ENCODE data around the gene PTP4A2.

The PTP4A2 gene

DNA sequence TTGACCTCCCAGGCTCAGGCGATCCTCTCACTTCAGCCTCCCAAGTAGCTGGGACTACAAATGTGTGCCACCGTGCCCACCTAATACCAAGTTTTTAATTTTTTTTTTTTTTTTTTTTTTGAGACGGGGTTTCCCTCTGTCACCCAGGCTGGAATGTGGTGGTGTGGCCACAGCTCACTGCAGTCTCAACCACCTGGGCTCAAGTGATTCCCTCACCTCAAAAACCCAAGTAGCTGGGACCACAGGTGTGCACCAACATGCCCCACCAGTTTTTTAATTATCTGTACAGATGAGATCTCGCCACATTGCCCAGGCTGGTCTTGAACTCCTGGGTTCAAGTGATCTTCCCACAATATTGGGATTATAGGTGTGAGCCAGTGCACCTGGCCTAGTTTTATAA is 22.7 kb downstream of the PTP4A2 start:
- H2AFZ ChIP-seq (ENCODE audit: low read length) = no peak overlapping the region
- H3K9me3 ChIP-seq (ENCODE audit: insufficient read depth, low read depth, low read length) = no peaks in the 10 kb centered on the region
- no peak overlapping the region for H3K4me3 ChIP-seq (ENCODE audit: low read length, poor library complexity, severe bottlenecking)
- H3K79me2 ChIP-seq (ENCODE audit: insufficient read depth, low read length) = peaks cover 97% of the 10 kb centered on the region
- peaks cover 87% of the 10 kb centered on the region for H3K36me3 ChIP-seq (ENCODE audit: insufficient read depth, low read length)
- no peak overlapping the region for H3K4me2 ChIP-seq (ENCODE audit: low read depth, low read length, poor library complexity, severe bottlenecking)
- TF ChIP-seq, protein P1, sequence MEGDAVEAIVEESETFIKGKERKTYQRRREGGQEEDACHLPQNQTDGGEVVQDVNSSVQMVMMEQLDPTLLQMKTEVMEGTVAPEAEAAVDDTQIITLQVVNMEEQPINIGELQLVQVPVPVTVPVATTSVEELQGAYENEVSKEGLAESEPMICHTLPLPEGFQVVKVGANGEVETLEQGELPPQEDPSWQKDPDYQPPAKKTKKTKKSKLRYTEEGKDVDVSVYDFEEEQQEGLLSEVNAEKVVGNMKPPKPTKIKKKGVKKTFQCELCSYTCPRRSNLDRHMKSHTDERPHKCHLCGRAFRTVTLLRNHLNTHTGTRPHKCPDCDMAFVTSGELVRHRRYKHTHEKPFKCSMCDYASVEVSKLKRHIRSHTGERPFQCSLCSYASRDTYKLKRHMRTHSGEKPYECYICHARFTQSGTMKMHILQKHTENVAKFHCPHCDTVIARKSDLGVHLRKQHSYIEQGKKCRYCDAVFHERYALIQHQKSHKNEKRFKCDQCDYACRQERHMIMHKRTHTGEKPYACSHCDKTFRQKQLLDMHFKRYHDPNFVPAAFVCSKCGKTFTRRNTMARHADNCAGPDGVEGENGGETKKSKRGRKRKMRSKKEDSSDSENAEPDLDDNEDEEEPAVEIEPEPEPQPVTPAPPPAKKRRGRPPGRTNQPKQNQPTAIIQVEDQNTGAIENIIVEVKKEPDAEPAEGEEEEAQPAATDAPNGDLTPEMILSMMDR (conservative IDR thresholded peaks at IDR 0.05; ENCODE audit: low read length) = no peak
- no peak for TF ChIP-seq EZH2phosphoT487 (IDR thresholded peaks at IDR 0.05; ENCODE audit: borderline replicate concordance)
- no peaks in the 10 kb centered on the region for H3F3A ChIP-seq (ENCODE audit: low read depth)
- no peaks in the 10 kb centered on the region for H3K9me2 ChIP-seq (replicated peaks; ENCODE audit: low read depth, low read length)
- peaks cover 87% of the 10 kb centered on the region for H4K20me1 ChIP-seq (ENCODE audit: insufficient read depth, low read length, poor library complexity, severe bottlenecking)
- H3K4me1 ChIP-seq (ENCODE audit: insufficient read depth, low read length, poor library complexity, severe bottlenecking) = no peaks in the 10 kb centered on the region
- no peak overlapping the region for H3K9ac ChIP-seq (ENCODE audit: low read depth, low read length, poor library complexity, severe bottlenecking)
- H3K27me3 ChIP-seq (ENCODE audit: insufficient read depth, low read length, poor library complexity, severe bottlenecking) = no peaks in the 10 kb centered on the region

- TF ChIP-seq, protein P1 (conservative IDR thresholded peaks at IDR 0.05; ENCODE audit: low read length) = no peak
- TF ChIP-seq EZH2phosphoT487 (IDR thresholded peaks at IDR 0.05; ENCODE audit: borderline replicate concordance) = no peak
- Histone ChIP-seq H3K9me3 (ENCODE audit: insufficient read depth, low read depth, low read length) (no peaks in the 10 kb centered on the region), H3K27me3 (ENCODE audit: insufficient read depth, low read length, poor library complexity, severe bottlenecking) (no peaks in the 10 kb centered on the region), H3K36me3 (ENCODE audit: insufficient read depth, low read length) (peaks cover 95% of the 10 kb centered on the region), H3K79me2 (ENCODE audit: insufficient read depth, low read length) (peaks cover 82% of the 10 kb centered on the region), H3F3A (ENCODE audit: low read depth) (no peaks in the 10 kb centered on the region), H4K20me1 (ENCODE audit: insufficient read depth, low read length, poor library complexity, severe bottlenecking) (peaks cover 78% of the 10 kb centered on the region), H3K9me2 (replicated peaks; ENCODE audit: low read depth, low read length) (no peaks in the 10 kb centered on the region), H3K4me3 (ENCODE audit: low read length, poor library complexity, severe bottlenecking) (no peak overlapping the region), H3K9ac (ENCODE audit: low read depth, low read length, poor library complexity, severe bottlenecking) (no peak overlapping the region), H2AFZ (ENCODE audit: low read length) (no peak overlapping the region), H3K4me2 (ENCODE audit: low read depth, low read length, poor library complexity, severe bottlenecking) (no peak overlapping the region), H3K4me1 (ENCODE audit: insufficient read depth, low read length, poor library complexity, severe bottlenecking) (no peaks in the 10 kb centered on the region)
These were observed 24.2 kb downstream of the PTP4A2 start for GRCh38 chr1:31913968-31914367.

DNA sequence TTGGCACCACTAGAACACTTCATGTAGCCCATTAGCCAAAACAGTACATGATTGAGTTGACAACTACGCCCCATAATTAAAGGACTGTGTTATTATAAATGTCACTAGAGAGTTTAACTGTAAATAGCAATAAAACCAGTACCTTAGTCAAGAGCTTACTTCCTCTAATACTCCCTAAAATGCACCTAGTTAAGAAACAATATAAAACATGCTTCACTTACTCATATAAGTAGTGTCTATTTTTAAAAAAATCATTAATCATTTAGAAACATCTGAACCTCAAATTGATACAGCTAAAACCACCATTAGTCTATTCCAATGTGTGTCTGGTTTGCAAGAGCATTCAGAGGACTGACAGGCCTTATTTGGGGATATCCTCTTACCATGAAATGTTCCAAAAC is 25.3 kb downstream of the PTP4A2 start:
- Histone ChIP-seq H3F3A (ENCODE audit: low read depth) (no peaks in the 10 kb centered on the region), H3K9ac (ENCODE audit: low read depth, low read length, poor library complexity, severe bottlenecking) (no peak overlapping the region), H2AFZ (ENCODE audit: low read length) (no peak overlapping the region), H3K4me1 (ENCODE audit: insufficient read depth, low read length, poor library complexity, severe bottlenecking) (no peaks in the 10 kb centered on the region), H3K27me3 (ENCODE audit: insufficient read depth, low read length, poor library complexity, severe bottlenecking) (no peaks in the 10 kb centered on the region), H3K4me3 (ENCODE audit: low read length, poor library complexity, severe bottlenecking) (no peak overlapping the region), H3K36me3 (ENCODE audit: insufficient read depth, low read length) (peaks cover 93% of the 10 kb centered on the region), H3K79me2 (ENCODE audit: insufficient read depth, low read length) (peaks cover 71% of the 10 kb centered on the region), H4K20me1 (ENCODE audit: insufficient read depth, low read length, poor library complexity, severe bottlenecking) (peaks cover 70% of the 10 kb centered on the region), H3K4me2 (ENCODE audit: low read depth, low read length, poor library complexity, severe bottlenecking) (no peak overlapping the region), H3K9me2 (replicated peaks; ENCODE audit: low read depth, low read length) (no peaks in the 10 kb centered on the region), H3K9me3 (ENCODE audit: insufficient read depth, low read depth, low read length) (no peaks in the 10 kb centered on the region)
- no peak for TF ChIP-seq EZH2phosphoT487 (IDR thresholded peaks at IDR 0.05; ENCODE audit: borderline replicate concordance)
- TF ChIP-seq, protein P1 (conservative IDR thresholded peaks at IDR 0.05; ENCODE audit: low read length) = no peak
